PC-9 (cell line): ENCODE data around the gene ETF1.

Experiments
- CTCF ChIP-seq: fragments of 200-600 bp; sonication (generic); conservative IDR thresholded peaks from 2 replicates; pipeline ENCODE4 v1.6.1; 2017; ENCODE audit warnings: mixed run types, antibody characterized with exemption, mild to moderate bottlenecking, moderate library complexity
- EZH2 ChIP-seq: fragments of 200-600 bp; sonication (generic); IDR thresholded peaks from 2 replicates; pipeline ENCODE4 v1.8.0; 2017; ENCODE audit warnings: antibody characterized with exemption, low read depth

GRCh38 chr5:138472353-138472752 lies 70.7 kb downstream of the ETF1 start:
- TF ChIP-seq CTCF: no peak
- no peak for TF ChIP-seq EZH2
